HG02970 (cell line): ENCODE results near the gene AFF3.

ENCODE experiments used
- ATAC-seq: cut with Tn5 transposase; IDR thresholded peaks from one replicate; pipeline ENCODE4 v1.9.1; 2021; ENCODE audit warnings: mild to moderate bottlenecking, moderate library complexity, moderate number of reproducible peaks; ENCODE audit not compliant: unreplicated experiment, low FRiP score

The AFF3 gene

DNA sequence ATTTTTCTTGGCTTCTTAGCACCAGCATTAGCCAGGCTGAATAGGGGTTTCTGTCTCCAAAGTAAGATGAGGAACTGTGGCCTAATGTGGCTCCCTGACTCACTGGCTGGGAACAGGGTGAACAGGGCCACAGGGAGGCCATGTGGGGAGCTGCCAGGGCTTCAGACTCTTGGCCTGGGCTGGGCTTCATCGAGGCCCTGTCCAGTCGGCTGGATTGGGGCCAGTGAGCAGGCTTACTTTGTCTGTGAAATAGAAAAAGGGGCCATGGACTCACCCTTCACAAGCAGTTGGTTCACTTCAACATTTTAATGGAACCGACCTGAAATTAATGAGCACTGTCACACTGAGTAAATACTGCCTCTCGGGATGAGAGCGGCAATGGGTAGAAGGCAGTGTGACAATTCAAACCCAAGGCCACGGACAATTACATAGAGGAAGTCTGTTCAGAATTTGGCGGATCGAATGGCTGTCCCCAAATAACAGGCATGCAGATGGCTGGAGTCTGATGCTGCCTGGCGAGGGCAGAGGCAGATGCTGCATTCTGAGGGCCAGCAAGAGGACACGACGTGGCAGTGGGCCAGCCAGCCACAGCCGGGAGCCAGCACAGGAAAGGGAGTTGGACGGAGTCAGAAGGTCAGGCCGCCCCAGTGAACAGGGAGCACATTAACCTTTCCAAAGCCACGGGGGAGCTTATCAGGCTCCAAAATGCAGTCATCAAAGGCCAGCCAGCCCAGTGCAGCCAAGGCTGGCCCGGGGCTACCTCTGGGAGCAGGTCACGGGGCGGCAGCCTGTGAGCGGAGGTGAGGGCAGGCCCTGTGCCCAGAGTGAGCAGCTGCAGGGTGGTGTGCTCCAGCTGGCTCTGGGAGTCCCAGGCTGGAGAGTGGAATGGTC lies 506.0 kb downstream of the AFF3 start:
- ATAC-seq = no peak

DNA sequence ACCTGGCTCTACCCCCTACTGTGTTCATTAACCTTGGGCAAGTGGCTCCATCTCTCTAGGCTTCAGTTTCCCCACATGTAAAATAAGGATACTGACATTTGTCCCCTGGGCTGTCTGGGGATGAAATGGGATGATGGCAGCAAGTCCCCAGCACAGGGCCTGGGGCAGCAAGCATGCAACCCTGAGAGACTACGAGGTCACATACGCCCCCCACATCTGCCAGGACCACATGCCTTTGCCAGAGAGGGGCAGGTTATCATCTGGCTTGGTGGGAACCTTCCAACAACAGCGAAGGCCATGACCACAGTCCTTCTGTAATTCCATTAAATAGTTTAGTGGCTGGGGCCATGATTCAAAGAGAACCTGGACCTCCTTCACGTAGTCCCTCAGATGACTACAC lies 506.7 kb downstream of the AFF3 start:
- ATAC-seq = no peak

DNA sequence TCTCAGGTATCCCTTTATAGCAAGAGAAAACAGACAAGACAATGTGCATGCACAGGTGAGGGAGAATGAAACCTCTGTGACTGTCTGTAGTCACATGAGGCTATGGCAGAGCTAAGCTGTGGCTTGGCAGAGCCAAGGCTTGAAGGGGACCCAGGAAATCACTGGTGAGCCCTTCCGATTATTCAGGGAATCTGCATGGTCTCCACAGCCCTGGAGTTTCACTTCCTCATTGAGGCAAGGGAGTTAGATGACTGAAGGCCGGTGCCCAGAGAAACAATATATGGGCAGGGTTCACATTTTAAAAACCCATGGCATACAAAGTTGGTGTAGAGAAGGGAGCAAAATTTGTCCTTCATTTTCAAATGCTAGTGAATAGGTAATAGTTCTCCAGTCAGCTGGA lies 508.2 kb downstream of the AFF3 start:
- ATAC-seq = no peak

DNA sequence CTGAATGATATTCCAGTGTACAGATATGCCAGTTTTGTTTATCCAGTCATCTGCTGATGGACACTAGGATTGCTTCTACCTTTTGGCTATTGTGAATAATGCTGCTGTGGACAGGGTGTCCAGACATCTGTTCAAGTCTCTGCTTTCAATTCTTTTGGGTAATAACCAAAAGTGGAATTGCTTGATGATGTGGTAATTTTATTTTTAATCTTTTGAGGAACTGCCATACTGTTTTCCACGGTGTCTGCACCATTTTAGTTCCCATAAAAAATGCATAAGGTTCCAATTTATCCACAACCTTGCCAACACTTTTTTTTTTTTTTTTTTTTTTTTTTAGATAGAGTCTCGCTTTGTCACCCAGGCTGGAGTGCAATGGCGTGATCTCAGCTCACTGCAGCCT lies 510.7 kb downstream of the AFF3 start:
- no peak for ATAC-seq

DNA sequence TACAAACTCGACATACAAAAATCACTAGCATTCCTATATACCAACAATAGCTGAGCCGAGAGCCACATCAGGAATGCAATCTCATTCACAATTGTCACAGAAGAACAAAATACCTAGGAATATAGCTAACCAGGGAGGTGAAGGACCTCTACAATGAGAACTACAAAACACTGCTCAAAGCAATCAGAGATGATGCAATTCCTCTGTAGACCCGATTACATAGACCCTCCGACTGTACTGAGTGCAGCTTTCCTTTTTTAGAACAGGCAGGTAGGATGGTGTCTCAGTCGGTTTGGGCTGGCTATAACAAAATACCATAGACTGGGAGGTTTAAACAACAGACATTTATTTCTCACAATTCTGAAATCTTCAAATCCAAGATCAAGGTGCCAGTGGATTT lies 513.1 kb downstream of the AFF3 start:
- no peak for ATAC-seq

DNA sequence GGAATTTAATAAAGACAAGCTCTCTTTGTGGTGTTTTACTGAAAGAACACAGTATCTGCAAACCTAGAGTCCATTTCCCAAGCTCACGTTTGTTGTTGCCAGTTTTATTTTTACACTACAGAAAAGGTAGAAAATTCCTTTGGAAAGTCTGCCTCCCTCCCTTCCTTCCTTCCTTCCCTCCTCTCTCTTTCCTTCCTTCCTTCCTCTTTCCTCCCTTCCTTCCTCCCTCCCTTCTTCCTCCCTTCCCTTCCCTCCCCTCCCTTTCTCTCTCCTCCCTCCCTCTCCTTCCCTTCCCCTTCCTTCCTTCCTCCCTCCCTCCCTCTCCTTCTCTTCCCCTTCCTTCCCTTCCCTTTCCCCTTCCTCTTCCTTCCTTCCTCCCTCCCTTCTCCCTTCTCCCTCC lies 516.2 kb downstream of the AFF3 start:
- no peak for ATAC-seq

DNA sequence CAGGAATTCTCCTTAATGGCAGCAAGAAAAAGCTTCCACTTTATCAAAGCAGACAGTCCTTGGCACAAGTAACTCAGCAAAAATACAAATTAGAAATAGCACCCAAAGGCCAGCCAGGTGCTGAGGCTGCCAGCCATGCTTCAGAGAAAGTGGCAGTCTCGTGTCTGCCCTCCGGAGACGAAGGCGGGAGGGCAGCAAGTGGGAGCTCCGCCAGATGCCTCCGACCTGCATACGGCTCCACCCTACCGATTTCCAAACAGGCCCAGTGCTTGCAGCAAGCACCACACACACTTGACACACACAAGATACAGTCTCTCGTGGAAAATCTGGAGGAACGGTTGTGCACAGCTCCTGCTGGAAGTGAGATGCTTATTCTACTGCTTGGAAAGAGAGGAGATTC lies 517.7 kb downstream of the AFF3 start:
- ATAC-seq = no peak

DNA sequence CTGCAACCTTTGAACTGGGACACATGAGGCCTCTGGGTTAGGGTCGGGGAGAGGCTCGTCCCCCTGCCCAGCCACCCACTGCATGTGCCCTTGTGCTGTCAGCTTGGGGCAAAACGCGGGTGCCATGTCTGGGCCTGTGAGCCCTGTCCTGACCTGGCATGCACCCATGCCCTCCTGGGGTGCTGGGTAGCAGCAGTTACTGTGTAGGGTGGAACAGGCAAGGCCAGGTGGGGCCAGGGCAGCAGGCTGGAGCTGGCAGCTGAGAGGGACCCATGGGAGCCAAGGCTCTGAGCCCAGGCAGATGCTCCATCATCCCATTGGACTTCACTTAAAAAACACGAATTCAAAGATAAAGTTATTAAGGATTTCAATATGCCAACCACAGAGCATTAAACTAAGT lies 518.8 kb downstream of the AFF3 start:
- ATAC-seq = no peak

DNA sequence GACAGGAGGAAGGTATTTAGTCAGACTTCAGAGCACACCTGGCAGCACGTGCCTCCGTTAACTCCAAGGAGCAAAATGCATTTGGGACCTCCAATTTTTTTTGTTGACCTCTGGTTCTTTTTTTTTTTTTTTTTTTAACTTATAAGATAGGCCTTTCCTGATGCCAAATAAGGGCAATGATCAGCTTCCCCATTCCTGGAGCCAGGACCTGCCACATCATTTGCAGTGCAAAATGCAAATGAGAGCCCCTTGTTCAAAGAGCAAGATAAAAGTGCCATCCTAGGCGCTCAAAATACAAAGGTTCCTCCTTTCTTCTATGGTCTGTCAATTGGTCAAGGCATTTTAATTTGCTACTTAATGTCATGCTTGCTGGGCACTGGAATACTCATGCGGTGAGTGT lies 519.4 kb downstream of the AFF3 start:
- ATAC-seq = no peak

DNA sequence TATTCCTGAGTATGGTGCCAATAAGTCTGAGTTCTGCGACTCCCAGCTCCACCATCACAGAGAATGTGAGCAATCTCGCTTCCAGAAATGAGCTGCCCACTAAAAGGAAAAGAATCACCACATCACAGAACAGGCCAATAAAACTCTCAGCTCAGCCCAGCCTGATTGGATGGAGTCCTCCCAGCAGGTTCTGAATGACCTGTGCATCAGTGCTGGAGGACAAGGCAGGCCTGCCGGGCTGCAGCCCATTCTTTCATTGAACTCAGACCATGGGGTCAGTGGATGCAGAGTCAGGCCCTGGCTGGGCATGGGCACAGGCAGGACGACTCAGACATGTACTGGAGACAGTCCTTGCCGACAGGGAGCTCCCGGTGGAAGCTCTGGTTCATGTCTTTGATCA lies 519.9 kb downstream of the AFF3 start:
- no peak for ATAC-seq

DNA sequence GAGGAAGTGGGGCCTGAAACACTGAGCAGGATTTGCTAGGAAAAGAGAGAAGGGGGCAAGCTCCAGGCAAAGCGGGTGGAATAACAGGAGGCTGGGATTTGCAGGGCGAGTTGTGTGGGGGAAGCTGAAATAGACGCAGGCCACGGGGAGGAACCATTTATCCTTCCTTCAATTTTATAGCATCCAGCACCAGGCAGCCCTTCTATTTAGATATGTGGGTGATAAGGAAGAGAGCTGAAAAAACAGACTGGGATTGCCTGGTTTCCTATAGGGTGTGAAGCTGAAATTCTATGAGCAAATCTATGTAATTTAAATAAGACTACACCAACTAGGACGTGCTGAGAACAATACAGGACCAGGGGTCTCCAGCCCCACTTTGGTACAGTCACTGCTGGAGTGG lies 520.6 kb downstream of the AFF3 start:
- no peak for ATAC-seq

DNA sequence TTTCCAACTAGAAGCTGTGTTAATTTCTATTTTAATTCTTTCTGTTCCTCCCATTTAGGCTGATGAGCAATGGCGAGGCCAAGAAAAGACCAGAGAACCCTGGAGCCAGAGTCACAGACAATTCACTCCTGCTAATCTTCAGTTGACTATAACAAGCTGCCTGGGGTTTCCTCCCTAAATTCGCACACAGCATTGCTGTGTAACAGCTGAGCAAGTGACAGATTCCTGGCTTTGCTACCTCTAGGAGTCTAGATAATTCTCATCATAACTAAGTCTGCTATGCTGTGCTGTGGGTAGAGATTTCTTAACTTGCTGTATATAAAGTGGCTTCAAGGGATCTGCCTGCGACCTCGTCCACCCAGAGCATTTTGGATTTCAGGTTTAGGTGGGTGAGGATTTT lies 521.3 kb downstream of the AFF3 start:
- ATAC-seq = no peak

DNA sequence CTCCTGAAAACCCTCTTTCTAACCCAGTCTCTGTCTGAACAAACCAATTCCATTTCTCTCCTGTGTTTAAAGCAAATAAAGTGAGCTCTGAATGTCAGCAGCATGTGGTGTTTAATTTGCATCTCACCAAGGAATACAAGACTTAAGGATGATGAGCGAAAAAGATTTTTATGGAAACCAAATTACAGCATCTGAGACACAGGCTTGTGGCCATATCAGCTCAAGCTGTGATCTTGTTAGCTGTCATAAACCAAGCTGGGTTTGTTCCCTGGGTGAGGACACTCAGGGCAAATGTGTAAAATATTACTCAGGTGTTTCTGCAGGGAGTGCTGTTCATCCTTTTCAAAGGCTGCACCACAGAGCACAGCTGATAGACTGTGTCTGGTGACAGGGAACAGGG lies 523.2 kb downstream of the AFF3 start:
- ATAC-seq = no peak

DNA sequence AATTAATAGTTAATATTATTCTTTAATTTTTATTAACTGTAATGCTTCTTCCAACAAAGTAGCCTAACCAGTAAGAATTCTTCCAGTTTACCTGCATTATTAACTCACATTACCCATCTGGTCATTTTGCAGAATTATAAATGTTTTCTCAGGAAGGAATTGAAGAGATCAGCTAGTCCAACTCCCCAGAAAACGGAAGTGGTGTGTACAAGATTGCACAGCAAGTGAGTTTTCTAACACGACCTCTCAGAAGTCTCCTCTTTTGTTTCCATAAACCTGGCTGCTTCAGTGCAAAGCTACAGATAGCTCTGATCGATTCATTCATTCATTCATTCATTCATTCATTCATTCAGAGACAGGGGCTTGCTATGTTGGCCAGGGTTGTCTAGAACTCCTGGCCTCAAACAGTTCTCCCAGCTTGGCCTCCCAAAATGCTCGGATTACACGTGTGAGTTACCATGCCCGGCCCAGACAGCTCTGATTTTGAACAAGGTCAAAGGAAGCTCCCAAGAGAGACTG lies 523.8 kb downstream of the AFF3 start:
- ATAC-seq = no peak

DNA sequence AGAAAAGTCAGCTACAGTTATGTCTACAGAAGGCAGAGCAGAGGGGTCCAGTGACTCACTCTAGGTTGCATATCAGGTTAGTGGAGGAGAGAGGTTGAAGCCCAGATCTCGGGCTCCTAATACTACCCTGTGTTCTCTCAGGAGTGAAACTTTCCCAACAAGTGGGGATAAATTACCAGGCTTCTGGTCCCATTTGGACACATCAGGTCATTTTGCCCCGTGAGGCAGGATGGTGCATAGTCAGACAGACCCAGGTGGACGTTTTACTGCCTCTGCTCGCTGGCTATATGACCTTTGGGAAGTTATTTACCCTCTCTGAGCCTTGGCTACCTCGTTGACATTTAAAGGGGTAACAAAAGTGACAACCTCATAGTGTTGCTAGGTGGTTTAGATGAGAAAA lies 524.6 kb downstream of the AFF3 start:
- ATAC-seq = no peak

DNA sequence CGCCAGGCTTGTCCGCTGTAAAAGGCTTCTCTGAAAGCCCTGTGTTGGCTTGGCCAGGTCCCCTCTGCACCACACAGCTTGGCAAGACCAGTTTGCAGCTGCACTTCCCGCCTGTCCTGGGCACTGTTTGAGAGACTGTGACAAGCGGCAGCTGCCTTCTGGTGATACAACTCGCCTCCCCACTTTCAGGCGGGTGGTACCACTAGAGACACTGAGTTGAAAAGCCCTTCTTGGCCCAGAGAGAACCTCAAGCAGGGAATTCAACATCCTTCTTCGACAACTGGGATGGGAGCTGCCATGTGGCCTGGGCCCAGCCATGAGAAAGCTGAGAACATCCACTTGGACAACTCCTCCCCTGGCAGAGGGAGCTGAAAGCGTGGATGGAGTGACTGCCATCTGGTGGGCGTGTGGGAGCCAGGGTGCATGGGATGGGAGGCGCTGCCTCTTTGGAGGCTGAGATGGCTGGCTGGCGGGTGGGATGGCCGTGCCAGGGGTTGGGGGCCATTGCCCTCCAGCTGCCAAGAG lies 527.1 kb downstream of the AFF3 start:
- ATAC-seq = no peak

DNA sequence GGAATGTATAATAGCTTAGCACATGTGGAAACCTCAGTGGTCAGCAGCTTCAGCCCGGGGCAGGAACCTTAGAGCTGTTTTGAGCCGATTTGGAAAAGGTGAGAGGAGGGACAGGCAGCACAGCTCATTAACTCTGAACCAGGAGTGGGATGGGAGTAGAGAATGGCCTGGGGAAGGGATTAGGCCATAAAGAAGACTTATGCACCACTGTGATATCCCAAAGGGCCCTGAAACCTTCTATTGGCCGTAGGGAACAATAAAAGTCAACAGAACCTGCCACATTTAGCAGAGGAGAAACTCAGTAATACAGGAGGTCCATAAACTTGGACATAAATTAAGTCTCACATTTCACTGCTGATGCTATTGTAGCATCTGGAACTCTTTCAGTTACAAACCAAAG lies 528.4 kb downstream of the AFF3 start:
- ATAC-seq = no peak

DNA sequence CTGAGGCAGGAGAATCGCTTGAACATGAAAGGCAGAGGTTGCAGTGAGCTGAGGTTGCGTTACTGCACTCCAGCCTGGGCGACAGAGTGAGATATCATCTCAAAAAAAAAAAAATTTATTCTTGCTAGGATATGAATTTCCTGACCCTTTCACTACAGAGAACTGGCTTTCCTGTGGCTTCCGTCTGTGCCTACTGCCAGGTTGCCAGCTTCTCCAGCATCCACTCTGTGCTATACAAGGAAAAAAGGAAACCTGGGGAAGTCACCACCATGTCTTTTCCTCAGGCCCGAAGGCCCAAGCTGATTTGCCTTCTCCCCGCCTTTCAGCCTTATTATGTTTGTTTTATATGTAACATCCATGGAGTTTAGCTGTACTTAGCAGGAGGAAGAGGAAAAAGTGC lies 530.6 kb downstream of the AFF3 start:
- ATAC-seq = no peak

DNA sequence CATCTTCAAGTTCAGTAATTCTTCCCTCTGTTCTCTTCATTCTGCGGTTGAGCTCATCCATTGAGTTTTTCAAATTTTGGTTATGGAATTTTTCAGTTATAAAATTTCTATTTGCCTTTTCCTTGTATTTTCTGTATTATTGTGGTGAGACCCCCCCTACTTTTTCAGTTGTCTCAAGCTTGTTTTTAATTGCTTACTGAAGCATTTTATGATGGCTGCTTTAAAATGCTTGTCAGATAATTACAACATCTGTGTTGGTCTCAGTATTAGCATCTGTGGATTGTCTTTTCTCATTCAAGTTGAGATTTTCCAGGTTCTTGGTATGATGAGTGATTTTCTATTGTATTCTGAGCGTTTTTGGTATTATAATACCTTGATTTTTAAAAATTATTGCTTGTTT lies 531.4 kb downstream of the AFF3 start:
- no peak for ATAC-seq

DNA sequence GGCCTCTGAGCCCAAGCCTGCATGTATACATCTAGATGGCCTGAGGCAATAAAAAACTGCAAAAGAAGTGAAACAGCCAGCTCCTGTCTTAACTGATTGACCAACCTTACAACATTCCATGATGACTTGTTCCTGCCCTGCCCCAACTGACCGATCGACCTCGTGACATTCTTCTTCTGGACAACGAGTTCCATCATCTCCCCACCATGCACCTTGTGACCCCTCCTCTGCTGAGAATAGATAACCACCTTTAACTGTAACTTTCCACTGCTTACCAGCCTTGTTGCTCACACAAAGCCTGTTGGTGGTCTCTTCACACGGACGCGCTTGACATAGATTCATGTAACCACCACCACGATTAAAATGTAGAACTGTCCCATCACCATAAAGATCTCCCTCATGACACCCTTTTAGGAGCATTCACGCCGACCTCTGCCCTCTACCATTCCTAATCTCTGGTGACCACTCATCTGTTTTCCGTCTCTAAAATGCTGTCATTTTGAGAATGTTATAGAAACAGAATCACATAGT lies 532.5 kb downstream of the AFF3 start:
- no peak for ATAC-seq

DNA sequence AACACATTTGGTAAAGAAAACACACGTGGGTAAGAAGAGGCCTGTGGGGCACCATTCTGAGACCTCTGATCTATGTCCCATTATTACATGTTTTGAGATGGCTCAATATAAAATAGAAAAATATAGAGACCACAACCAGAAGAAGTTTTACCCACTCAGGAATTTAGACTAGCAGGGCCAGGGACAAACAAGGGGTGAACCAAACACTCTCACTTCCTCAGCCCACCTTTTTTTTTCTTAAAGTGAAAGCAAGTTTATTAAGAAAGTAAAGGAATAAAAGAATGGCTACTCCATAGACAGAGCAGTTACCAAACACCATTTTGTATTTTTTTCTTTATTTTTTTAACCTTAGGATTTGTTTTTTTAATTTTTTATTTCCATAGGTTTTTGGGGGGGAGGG lies 533.5 kb downstream of the AFF3 start:
- no peak for ATAC-seq
